ENCODE data around the gene SLC15A5.

Gene SLC15A5

GRCh38 chr12:16165506-16165905 lies 112.0 kb downstream of the SLC15A5 start:
- Histone ChIP-seq H3K4me3 (ENCODE audit: insufficient read depth, low read depth, low read length, poor library complexity, severe bottlenecking) (no peak overlapping the region), H3K27me3 (replicated peaks; ENCODE audit: control insufficient read depth, insufficient read depth, low read length, poor library complexity, severe bottlenecking) (no peaks in the 10 kb centered on the region), H3K4me1 (ENCODE audit: control insufficient read depth, insufficient read depth, low read length, poor library complexity, severe bottlenecking) (no peaks in the 10 kb centered on the region), H3K9me3 (ENCODE audit: control insufficient read depth, low read length) (no peaks in the 10 kb centered on the region), H3K36me3 (ENCODE audit: control insufficient read depth, insufficient read depth, low read length) (no peaks in the 10 kb centered on the region), H3K27ac (ENCODE audit: insufficient read depth, low read length, poor library complexity, severe bottlenecking) (no peak overlapping the region)
- no peak for DNase-seq

DNA sequence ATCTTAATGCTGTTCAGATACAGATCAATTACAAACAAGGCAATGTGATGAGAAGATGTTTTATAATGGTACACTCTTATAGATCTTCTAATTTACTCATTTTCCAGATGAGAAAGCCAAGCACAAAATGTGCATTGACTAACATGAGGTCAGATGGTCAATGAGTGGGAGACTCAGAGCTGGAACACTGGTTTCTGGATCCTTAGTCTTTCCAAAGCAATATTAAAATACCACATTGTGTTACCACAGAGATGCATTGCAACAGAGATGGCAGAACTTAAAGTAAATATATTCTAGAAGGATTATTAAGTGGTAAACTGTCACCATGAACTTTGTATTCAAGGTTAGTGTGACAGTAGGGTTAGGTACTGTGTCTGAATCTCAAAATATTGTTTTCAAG lies 113.6 kb downstream of the SLC15A5 start:
- no peak overlapping the region for H3K27ac ChIP-seq (ENCODE audit: insufficient read depth, low read length, poor library complexity, severe bottlenecking)
- no peaks in the 10 kb centered on the region for H3K36me3 ChIP-seq (ENCODE audit: control insufficient read depth, insufficient read depth, low read length)
- H3K9me3 ChIP-seq (ENCODE audit: control insufficient read depth, low read length) = no peaks in the 10 kb centered on the region
- DNase-seq = no peak
- no peaks in the 10 kb centered on the region for H3K27me3 ChIP-seq (replicated peaks; ENCODE audit: control insufficient read depth, insufficient read depth, low read length, poor library complexity, severe bottlenecking)
- no peaks in the 10 kb centered on the region for H3K4me1 ChIP-seq (ENCODE audit: control insufficient read depth, insufficient read depth, low read length, poor library complexity, severe bottlenecking)
- no peak overlapping the region for H3K4me3 ChIP-seq (ENCODE audit: insufficient read depth, low read depth, low read length, poor library complexity, severe bottlenecking)

DNA sequence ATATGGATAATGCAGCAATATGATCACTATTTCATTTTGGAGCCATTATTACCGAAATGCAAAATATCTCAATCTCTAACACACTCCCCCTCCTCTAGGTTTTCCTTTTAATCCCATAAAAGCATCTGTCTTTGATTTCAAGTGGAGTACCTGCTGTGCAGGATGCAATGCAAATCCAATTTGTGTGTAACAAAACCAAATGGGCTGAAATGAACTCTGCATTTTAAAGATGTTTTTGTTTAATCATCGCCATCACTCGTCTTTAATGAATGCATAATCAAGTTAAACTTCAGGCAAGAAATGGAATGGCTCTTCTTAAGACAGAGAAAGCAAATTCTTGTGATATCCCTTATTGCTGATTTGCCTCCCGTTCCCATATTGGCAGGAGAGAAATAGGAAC lies 114.3 kb downstream of the SLC15A5 start:
- Histone ChIP-seq H3K36me3 (ENCODE audit: control insufficient read depth, insufficient read depth, low read length) (no peaks in the 10 kb centered on the region), H3K27me3 (replicated peaks; ENCODE audit: control insufficient read depth, insufficient read depth, low read length, poor library complexity, severe bottlenecking) (no peaks in the 10 kb centered on the region), H3K27ac (ENCODE audit: insufficient read depth, low read length, poor library complexity, severe bottlenecking) (no peak overlapping the region), H3K4me1 (ENCODE audit: control insufficient read depth, insufficient read depth, low read length, poor library complexity, severe bottlenecking) (no peaks in the 10 kb centered on the region), H3K9me3 (ENCODE audit: control insufficient read depth, low read length) (no peaks in the 10 kb centered on the region), H3K4me3 (ENCODE audit: insufficient read depth, low read depth, low read length, poor library complexity, severe bottlenecking) (no peak overlapping the region)
- DNase-seq = no peak

- Histone ChIP-seq H3K4me1 (ENCODE audit: control insufficient read depth, insufficient read depth, low read length, poor library complexity, severe bottlenecking) (no peaks in the 10 kb centered on the region), H3K36me3 (ENCODE audit: control insufficient read depth, insufficient read depth, low read length) (no peaks in the 10 kb centered on the region), H3K27me3 (replicated peaks; ENCODE audit: control insufficient read depth, insufficient read depth, low read length, poor library complexity, severe bottlenecking) (no peaks in the 10 kb centered on the region), H3K4me3 (ENCODE audit: insufficient read depth, low read depth, low read length, poor library complexity, severe bottlenecking) (no peak overlapping the region), H3K27ac (ENCODE audit: insufficient read depth, low read length, poor library complexity, severe bottlenecking) (no peak overlapping the region), H3K9me3 (ENCODE audit: control insufficient read depth, low read length) (no peaks in the 10 kb centered on the region)
- no peak for DNase-seq
Measured at GRCh38 chr12:16159571-16159970, 117.9 kb downstream of the SLC15A5 start.

DNA sequence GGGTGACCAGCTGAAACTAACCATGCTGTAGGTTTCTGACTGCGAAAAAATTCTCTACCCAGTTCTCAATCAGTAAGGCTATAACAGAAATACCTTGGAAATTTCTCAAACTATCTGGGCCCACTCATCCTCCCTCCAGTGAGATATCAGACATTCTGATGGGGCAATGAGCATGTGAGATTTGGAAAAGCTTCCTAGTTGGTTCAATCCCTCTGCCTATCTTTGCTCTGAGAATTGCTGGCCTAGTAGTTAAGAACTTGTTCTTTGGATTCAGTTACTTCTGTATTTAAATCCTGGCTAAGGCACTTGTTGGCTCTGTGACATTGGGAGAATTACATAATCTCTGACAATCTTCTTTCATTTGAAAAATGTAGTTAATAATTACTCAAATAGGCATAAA lies 119.4 kb downstream of the SLC15A5 start:
- no peaks in the 10 kb centered on the region for H3K36me3 ChIP-seq (ENCODE audit: control insufficient read depth, insufficient read depth, low read length)
- no peaks in the 10 kb centered on the region for H3K4me1 ChIP-seq (ENCODE audit: control insufficient read depth, insufficient read depth, low read length, poor library complexity, severe bottlenecking)
- no peak overlapping the region for H3K4me3 ChIP-seq (ENCODE audit: insufficient read depth, low read depth, low read length, poor library complexity, severe bottlenecking)
- no peaks in the 10 kb centered on the region for H3K9me3 ChIP-seq (ENCODE audit: control insufficient read depth, low read length)
- H3K27ac ChIP-seq (ENCODE audit: insufficient read depth, low read length, poor library complexity, severe bottlenecking) = no peak overlapping the region
- no peak for DNase-seq
- H3K27me3 ChIP-seq (replicated peaks; ENCODE audit: control insufficient read depth, insufficient read depth, low read length, poor library complexity, severe bottlenecking) = no peaks in the 10 kb centered on the region

DNA sequence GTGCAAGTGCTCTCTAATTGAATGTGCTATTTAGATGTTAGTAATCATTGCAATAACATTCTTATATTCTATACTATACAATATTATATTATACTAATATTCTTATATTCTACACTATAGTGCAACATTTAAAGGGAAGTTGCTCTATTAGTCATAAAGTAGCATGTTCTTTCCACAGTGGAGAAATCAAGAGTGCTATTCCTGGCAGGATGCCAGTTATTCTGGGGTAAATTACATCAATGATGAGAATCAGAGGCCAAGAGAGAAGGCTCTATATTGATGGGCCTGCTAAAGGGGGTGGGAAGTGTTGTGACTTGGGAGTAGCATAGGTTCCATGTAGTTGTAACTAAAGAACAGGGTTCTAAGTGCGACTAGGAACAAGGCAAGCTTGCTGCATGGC lies 121.5 kb downstream of the SLC15A5 start:
- Histone ChIP-seq H3K9me3 (ENCODE audit: control insufficient read depth, low read length) (no peaks in the 10 kb centered on the region), H3K27ac (ENCODE audit: insufficient read depth, low read length, poor library complexity, severe bottlenecking) (no peak overlapping the region), H3K27me3 (replicated peaks; ENCODE audit: control insufficient read depth, insufficient read depth, low read length, poor library complexity, severe bottlenecking) (no peaks in the 10 kb centered on the region), H3K4me1 (ENCODE audit: control insufficient read depth, insufficient read depth, low read length, poor library complexity, severe bottlenecking) (no peaks in the 10 kb centered on the region), H3K4me3 (ENCODE audit: insufficient read depth, low read depth, low read length, poor library complexity, severe bottlenecking) (no peak overlapping the region), H3K36me3 (ENCODE audit: control insufficient read depth, insufficient read depth, low read length) (no peaks in the 10 kb centered on the region)
- DNase-seq = no peak

DNA sequence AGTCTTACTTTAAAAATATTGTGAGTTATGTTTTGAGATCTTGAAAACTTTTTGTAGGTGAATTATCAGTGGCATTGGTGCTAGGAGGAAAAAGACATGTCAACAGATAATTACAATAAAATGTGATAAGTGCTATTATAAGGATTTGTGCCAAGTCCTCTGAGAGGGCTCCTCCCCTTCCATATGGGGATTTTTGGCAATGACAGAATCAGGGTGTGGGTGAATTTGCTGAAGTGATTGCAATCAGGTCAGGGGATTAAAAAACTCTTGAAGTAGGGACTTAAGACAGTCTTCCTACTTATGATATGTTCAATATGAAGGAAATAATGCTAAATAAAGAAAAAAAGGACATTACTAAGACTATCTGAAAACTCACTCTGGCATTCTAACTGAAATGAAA lies 122.5 kb downstream of the SLC15A5 start:
- no peak overlapping the region for H3K27ac ChIP-seq (ENCODE audit: insufficient read depth, low read length, poor library complexity, severe bottlenecking)
- no peaks in the 10 kb centered on the region for H3K4me1 ChIP-seq (ENCODE audit: control insufficient read depth, insufficient read depth, low read length, poor library complexity, severe bottlenecking)
- no peak overlapping the region for H3K4me3 ChIP-seq (ENCODE audit: insufficient read depth, low read depth, low read length, poor library complexity, severe bottlenecking)
- H3K36me3 ChIP-seq (ENCODE audit: control insufficient read depth, insufficient read depth, low read length) = no peaks in the 10 kb centered on the region
- H3K9me3 ChIP-seq (ENCODE audit: control insufficient read depth, low read length) = no peaks in the 10 kb centered on the region
- no peaks in the 10 kb centered on the region for H3K27me3 ChIP-seq (replicated peaks; ENCODE audit: control insufficient read depth, insufficient read depth, low read length, poor library complexity, severe bottlenecking)
- no peak for DNase-seq

GRCh38 chr12:16152885-16153673 lies 124.4 kb downstream of the SLC15A5 start:
- no peak for DNase-seq
- no peaks in the 10 kb centered on the region for H3K36me3 ChIP-seq (ENCODE audit: control insufficient read depth, insufficient read depth, low read length)
- H3K4me3 ChIP-seq (ENCODE audit: insufficient read depth, low read depth, low read length, poor library complexity, severe bottlenecking) = no peak overlapping the region
- no peaks in the 10 kb centered on the region for H3K27me3 ChIP-seq (replicated peaks; ENCODE audit: control insufficient read depth, insufficient read depth, low read length, poor library complexity, severe bottlenecking)
- no peaks in the 10 kb centered on the region for H3K4me1 ChIP-seq (ENCODE audit: control insufficient read depth, insufficient read depth, low read length, poor library complexity, severe bottlenecking)
- H3K27ac ChIP-seq (ENCODE audit: insufficient read depth, low read length, poor library complexity, severe bottlenecking) = no peak overlapping the region
- H3K9me3 ChIP-seq (ENCODE audit: control insufficient read depth, low read length) = no peaks in the 10 kb centered on the region

DNA sequence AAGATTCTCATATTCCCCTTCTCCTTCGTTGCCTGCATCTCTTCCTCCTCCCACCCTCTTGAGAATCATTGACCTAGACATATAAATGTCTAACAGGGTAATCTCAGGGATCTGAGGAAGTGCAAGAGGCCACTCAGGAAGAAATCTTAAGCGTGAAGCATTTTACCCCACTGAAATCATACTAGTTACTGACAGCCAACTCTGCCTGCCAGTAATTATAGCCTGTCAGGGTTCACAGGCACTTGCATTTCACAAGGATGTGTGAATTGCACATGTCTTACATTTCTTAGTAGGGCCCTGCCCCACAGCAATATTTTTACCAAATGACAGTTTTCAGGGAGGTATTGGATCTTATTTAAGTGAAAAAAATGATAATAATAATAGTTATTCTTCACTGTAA lies 127.2 kb downstream of the SLC15A5 start:
- no peaks in the 10 kb centered on the region for H3K4me1 ChIP-seq (ENCODE audit: control insufficient read depth, insufficient read depth, low read length, poor library complexity, severe bottlenecking)
- DNase-seq = no peak
- H3K27ac ChIP-seq (ENCODE audit: insufficient read depth, low read length, poor library complexity, severe bottlenecking) = no peak overlapping the region
- no peaks in the 10 kb centered on the region for H3K27me3 ChIP-seq (replicated peaks; ENCODE audit: control insufficient read depth, insufficient read depth, low read length, poor library complexity, severe bottlenecking)
- no peaks in the 10 kb centered on the region for H3K9me3 ChIP-seq (ENCODE audit: control insufficient read depth, low read length)
- H3K4me3 ChIP-seq (ENCODE audit: insufficient read depth, low read depth, low read length, poor library complexity, severe bottlenecking) = no peak overlapping the region
- no peaks in the 10 kb centered on the region for H3K36me3 ChIP-seq (ENCODE audit: control insufficient read depth, insufficient read depth, low read length)

GRCh38 chr12:16148938-16149337 lies 128.5 kb downstream of the SLC15A5 start:
- DNase-seq = no peak
- Histone ChIP-seq H3K4me3 (ENCODE audit: insufficient read depth, low read depth, low read length, poor library complexity, severe bottlenecking) (no peak overlapping the region), H3K27ac (ENCODE audit: insufficient read depth, low read length, poor library complexity, severe bottlenecking) (no peak overlapping the region), H3K9me3 (ENCODE audit: control insufficient read depth, low read length) (no peaks in the 10 kb centered on the region), H3K27me3 (replicated peaks; ENCODE audit: control insufficient read depth, insufficient read depth, low read length, poor library complexity, severe bottlenecking) (no peaks in the 10 kb centered on the region), H3K4me1 (ENCODE audit: control insufficient read depth, insufficient read depth, low read length, poor library complexity, severe bottlenecking) (no peaks in the 10 kb centered on the region), H3K36me3 (ENCODE audit: control insufficient read depth, insufficient read depth, low read length) (no peaks in the 10 kb centered on the region)
